HG03521 (cell line): ENCODE data around the gene PYDC1.
"Not testable (repeated sequence)": the region's sequence is repeated elsewhere in the genome, so short reads cannot be mapped to it uniquely, and the experiment has no call there.

Experiments used
- ATAC-seq: cut with Tn5 transposase; IDR thresholded peaks from one replicate; pipeline ENCODE4 v1.9.1; 2021; ENCODE audit warnings: mild to moderate bottlenecking, moderate library complexity; ENCODE audit not compliant: unreplicated experiment

The PYDC1 gene

GRCh38 chr16:31196324-31197088 lies 20.4 kb downstream of the PYDC1 start:
- ATAC-seq: no peak

GRCh38 chr16:31195861-31196260 lies 21.1 kb downstream of the PYDC1 start:
- not testable (repeated sequence) for ATAC-seq

DNA sequence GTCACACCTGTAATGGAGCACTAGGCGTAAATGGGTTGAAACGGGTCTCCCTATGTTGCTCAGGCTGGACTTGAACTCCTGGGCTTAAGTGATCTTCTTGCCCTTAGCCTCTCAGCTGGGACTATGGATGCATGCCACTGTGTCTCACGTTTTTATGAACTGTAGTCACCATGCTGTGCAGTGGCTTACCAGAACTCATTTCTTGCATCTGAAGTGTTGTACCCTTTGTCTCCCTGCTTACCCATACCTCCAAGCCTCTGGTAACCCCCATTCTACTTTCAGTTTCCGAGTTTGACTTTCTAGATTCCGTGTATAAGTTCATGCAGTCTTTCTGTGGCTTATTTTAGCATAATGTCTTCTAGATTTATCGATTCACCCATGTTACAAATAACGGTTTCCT lies 22.0 kb downstream of the PYDC1 start:
- no peak for ATAC-seq

- no peak for ATAC-seq
These were observed 23.1 kb downstream of the PYDC1 start for GRCh38 chr16:31193874-31194273.

DNA sequence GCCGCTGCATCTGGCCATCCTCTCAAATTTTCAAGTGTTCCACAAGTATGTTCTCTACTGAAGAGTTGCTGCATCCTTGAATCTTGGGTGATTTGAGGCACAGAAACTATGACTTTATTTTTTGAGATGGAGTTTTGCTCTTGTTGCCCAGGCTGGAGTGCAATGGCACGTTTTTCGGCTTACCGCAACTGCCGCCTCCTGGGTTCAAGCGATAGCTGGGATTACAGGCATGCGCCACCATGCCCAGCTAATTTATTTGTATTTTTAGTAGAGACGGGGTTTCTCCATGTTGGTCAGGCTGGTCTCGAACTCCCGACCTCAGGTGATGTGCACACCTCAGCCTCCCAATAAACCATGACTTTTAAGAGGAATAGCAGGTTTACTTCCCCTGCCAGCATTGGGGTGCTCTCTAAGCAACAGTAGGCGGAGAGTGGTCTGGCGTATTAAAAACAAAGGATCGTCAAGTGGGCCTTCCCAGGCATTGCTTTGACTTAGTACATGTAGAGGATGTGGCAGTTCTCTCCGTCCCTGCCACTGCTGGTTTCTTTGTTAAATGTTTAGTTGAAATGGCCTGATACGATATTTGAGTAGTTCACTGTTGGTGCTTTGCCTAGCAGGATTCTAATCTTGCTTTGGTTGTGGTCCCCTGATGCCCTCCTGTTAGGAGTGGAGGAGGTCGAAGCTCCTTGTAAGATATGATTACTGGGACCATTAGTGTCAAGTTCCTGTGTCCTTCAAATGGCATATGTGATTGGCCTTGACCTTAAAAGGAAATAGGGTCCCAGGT lies 23.9 kb downstream of the PYDC1 start:
- ATAC-seq: no peak

DNA sequence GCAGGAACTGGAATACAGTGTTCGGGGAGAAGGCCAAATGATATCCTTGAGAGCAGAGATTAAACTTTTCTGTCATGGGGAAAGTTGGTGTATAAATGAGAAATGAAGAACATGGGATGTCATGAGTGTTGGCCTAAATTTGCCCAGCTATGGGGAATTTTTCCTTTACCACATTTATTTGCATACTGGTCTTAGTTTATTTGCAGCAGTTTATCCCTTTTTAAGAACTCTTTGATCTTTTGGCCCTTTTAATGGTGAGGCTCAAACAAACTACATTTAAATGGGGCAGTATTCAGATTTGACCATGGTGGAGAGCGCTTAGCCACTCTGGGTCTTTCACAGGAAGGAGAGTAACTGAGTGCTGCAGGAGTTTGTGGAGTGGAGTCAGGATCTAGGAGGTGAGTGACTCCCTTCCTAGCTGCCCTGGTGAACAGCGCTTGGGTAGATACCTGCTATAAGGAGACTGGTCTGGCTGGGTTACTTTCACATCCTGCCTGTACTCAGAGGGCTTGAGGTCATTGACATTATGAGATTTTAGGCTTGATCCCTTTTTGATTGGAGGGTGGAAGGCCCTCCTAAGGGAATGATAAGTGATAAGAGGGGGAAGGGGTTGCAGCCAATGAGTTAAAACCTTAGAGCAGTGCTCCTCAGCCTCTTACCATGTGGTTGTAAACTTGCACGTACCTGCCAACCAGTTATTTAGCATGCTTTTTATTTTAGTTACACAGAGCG lies 25.1 kb downstream of the PYDC1 start:
- ATAC-seq: no peak

DNA sequence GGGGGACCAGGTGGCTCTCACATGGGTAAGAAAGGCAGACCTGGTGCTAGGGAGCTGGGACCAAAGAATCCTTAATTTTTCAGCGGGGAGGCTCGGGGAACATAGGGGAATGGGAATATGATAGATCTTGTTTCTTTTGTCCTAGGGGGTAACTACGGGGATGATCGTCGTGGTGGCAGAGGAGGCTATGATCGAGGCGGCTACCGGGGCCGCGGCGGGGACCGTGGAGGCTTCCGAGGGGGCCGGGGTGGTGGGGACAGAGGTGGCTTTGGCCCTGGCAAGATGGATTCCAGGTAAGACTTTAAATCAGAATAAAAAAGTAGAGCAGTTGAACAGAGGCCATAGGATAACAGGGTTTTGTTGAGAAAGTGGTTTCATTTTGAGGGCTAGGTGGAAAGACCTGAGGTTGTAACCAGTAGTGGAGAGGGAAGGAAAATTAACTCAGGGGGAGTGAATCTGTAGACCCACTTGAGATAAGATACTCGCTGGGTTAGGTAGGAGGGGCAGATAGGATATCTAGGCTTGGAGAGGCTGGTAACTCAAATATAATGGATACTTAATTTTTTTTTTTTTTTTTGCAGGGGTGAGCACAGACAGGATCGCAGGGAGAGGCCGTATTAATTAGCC lies 26.0 kb downstream of the PYDC1 start:
- ATAC-seq: no peak

GRCh38 chr16:31190061-31190460 lies 26.9 kb downstream of the PYDC1 start:
- ATAC-seq: no peak

GRCh38 chr16:31189412-31189778 lies 27.5 kb downstream of the PYDC1 start:
- ATAC-seq: no peak

DNA sequence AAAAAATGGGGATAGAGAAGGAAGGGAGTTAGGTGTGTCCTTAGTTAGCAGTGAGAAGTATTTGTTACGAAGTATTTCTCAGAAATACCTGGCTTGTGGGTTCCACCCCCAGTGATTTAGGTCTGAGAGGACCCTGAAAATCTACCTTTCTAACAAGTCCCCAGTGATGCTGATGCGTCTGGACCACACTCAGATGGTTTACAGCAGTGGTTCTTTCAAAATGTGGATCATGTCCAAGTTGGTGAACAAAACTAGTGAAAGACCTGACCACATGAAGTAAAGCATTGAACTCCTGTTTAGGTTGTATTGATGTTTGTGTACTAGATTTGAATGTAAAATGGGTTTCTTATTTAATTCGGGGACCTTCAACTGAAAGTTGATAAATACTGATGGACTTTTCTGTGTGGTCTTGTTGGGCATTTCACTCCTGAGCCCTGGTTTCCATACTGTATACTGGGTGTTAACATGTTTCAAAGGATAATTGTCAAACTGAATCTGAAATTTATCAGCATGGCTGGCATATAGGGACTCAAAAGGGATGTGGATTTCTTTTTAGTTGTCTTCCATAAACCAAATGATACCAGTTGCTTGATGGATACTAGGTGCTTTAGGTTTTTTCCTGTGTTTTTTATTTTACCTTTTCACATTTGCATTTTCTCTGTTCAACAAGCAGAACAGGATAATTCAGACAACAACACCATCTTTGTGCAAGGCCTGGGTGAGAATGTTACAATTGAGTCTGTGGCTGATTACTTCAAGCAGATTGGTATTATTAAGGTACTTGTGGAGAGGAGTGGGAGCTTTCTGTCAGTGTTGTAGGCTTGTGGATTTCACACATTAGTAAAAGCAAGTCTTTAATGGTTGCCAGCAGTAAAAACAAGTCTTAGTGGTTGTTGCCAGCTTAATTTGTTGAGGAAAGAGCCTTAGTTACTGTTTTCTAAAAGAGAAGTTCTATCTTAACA lies 28.2 kb downstream of the PYDC1 start:
- no peak for ATAC-seq

DNA sequence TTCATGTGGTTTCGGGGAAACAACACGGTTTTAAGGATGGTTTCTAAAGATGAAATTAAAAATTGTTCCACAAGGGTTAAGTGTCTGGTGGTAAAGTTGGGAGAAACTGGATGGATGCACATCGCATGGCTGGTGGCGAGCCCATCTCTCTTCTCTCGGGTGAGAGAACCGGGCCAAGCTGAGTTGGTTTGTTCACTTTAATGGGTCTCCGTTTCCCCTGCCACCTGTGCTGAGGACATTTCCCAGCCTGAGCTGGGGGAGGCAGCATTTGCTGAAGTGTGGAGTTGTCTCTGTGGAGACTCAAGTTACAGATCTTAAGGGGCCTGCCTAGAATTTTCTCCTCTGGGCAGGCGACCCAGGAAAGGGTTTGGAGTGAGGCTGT lies 29.1 kb downstream of the PYDC1 start:
- no peak for ATAC-seq

GRCh38 chr16:31186930-31187807 lies 29.8 kb downstream of the PYDC1 start:
- no peak for ATAC-seq

DNA sequence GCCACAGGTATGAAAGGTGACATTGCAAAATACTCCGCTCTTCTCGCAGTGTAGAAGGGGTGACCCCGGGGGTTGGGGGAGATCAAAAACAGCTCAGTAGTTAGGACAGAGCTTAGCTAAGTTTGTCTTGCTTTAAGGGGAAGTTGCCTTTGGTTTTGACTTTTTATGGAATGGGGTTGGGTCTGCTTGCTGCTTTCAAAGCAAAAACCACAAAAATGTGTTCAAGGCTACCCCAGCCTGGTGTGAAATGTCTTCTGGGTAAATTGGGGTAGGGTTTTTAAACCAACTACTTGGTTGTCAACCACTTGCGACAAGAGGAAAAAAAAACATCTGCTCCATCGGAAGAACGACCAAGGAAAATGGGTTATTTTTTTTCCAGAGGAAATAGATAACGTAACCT lies 30.8 kb downstream of the PYDC1 start:
- ATAC-seq: no peak

DNA sequence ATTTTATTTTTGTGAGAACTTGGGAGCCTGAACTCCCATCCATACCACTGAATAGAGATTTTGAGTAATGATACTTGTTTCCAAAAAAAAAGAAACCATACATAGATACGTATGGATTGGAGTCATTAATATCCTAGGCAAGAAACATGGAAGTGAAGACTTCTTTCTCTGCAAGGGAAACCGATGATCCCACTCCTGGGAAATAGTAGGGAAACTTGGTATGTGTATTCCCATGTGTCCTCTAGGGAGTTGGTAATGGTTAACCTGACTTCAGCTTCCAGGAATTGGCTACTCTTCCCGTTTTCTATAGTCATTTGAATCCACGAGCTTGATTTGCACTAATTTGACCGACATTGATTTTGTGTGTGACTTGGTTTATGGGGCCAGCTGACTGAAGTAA lies 31.6 kb downstream of the PYDC1 start:
- ATAC-seq: no peak

GRCh38 chr16:31184888-31185287 lies 32.0 kb downstream of the PYDC1 start:
- ATAC-seq: no peak

GRCh38 chr16:31183432-31184428 lies 33.2 kb downstream of the PYDC1 start:
- ATAC-seq: no peak

DNA sequence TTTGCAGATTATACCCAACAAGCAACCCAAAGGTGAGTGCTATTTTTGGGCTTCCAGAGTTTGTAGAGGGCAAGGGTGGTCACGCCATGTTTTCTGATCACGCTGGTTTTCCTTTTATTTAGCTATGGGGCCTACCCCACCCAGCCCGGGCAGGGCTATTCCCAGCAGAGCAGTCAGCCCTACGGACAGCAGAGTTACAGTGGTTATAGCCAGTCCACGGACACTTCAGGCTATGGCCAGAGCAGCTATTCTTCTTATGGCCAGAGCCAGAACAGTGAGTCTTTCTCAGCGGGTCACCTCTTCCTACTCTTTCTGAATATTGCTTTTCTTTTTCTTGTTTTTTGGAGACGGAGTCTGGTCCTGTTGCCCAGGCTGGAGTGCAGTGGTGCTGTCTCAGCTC lies 34.5 kb downstream of the PYDC1 start:
- no peak for ATAC-seq
